Type B pancreatic cell (in vitro differentiated cells): ENCODE data around the gene NUP98. TPM values are rescaled to one million over a fixed set of nuclear protein-coding genes. Genes with fewer than 3 reads are reported as not detected.
A peak's percentile ranks its signal among the peaks of the same experiment; 100 is the strongest.
"Not testable (repeated sequence)": the region's sequence is repeated elsewhere in the genome, so short reads cannot be mapped to it uniquely, and the experiment has no call there.

ENCODE experiments used
- DNase-seq: peaks from one replicate; pipeline ENCODE4 v3.0.0; 2021; ENCODE audit warnings: mixed read lengths; ENCODE audit not compliant: unreplicated experiment; ENCODE audit errors: extremely low spot score
- H3K27ac Mint-ChIP-seq: 2 replicates; pipeline ENCODE4 v1.8.0; 2021; ENCODE audit warnings: mild to moderate bottlenecking, mixed read lengths
- H3K27me3 Mint-ChIP-seq: 2 replicates; pipeline ENCODE4 v1.8.0; 2021; ENCODE audit warnings: mixed read lengths
- H3K36me3 Mint-ChIP-seq: 2 replicates; pipeline ENCODE4 v1.8.0; 2021; ENCODE audit warnings: mixed read lengths
- H3K4me1 Mint-ChIP-seq: one replicate; pipeline ENCODE4 v1.8.0; 2021; ENCODE audit warnings: mixed read lengths; ENCODE audit not compliant: unreplicated experiment
- H3K4me3 Mint-ChIP-seq: 2 replicates; pipeline ENCODE4 v1.8.0; 2021; ENCODE audit warnings: mild to moderate bottlenecking, mixed read lengths
- H3K9me3 Mint-ChIP-seq: 2 replicates; pipeline ENCODE4 v1.8.0; 2021; ENCODE audit warnings: mixed read lengths
- CTCF ChIP-seq: fragments of 200-600 bp; sonication (generic); conservative IDR thresholded peaks from 2 replicates; pipeline ENCODE4 v1.5.0; 2021; ENCODE audit warnings: antibody characterized with exemption, mild to moderate bottlenecking
- total RNA-seq: library from RNA; stranded (reverse); gene quantifications from 2 replicates; pipeline ENCODE4 v1.2.1, GENCODE V29; 2021; ENCODE audit warnings: low replicate concordance

The NUP98 gene
- total RNA-seq, 1 donor from 2014 or later, result 74.6 TPM

GRCh38 chr11:3645552-3645951, 151.8 kb downstream of the NUP98 start:
- Mint-ChIP-seq H3K4me1 (peaks cover 9% of the 10 kb centered on the region), H3K36me3 (no peaks in the 10 kb centered on the region), H3K27me3 (peaks cover 29% of the 10 kb centered on the region), H3K9me3 (no peaks in the 10 kb centered on the region), H3K4me3 (no peak overlapping the region), H3K27ac (no peak overlapping the region)
- DNase-seq, result no peak
- no peak for TF ChIP-seq CTCF

GRCh38 chr11:3644817-3645235, 152.5 kb downstream of the NUP98 start, which contains the start of gene ART1:
Gene ART1 (plus strand): TSS chr11:3645128. CDS start chr11:3659214, 14,086 bp downstream.
- no peak within 1 kb of the TSS for H3K27ac Mint-ChIP-seq
- DNase-seq, result no peak
- TF ChIP-seq CTCF, result no peak
- no peaks in the 10 kb centered on the region for H3K36me3 Mint-ChIP-seq
- no peaks in the 10 kb centered on the region for H3K9me3 Mint-ChIP-seq
- H3K27me3 Mint-ChIP-seq, result peaks cover 22% of the 10 kb centered on the region
- peaks cover 9% of the 10 kb centered on the region for H3K4me1 Mint-ChIP-seq
- H3K4me3 Mint-ChIP-seq, result peak within 1 kb of the TSS; percentile 54

GRCh38 chr11:3643102-3643546, 154.2 kb downstream of the NUP98 start:
- not testable (repeated sequence) for H3K27ac Mint-ChIP-seq, H3K9me3 Mint-ChIP-seq, H3K4me1 Mint-ChIP-seq, DNase-seq, H3K36me3 Mint-ChIP-seq
- Mint-ChIP-seq H3K4me3 (peak overlapping the region; percentile 94), H3K27me3 (peaks cover 12% of the 10 kb centered on the region)

- Mint-ChIP-seq H3K36me3 (peaks cover 3% of the 10 kb centered on the region), H3K9me3 (peaks cover 4% of the 10 kb centered on the region), H3K27ac (peak overlapping the region; percentile 77), H3K4me1 (no peaks in the 10 kb centered on the region), H3K4me3 (peak overlapping the region; percentile 94), H3K27me3 (peaks cover 10% of the 10 kb centered on the region)
- DNase-seq, result peak; percentile 89
- no peak for TF ChIP-seq CTCF
These were observed 155.0 kb downstream of the NUP98 start for GRCh38 chr11:3642071-3642951.

GRCh38 chr11:3641701-3642070, 155.7 kb downstream of the NUP98 start, which contains the start of gene ART5:
Gene ART5 (minus strand): TSS chr11:3641992. CDS start chr11:3641862, 130 bp downstream.
- no peak for DNase-seq
- Mint-ChIP-seq H3K4me3 (peak within 1 kb of the TSS; percentile 94), H3K36me3 (peaks cover 3% of the 10 kb centered on the region), H3K27me3 (peaks cover 8% of the 10 kb centered on the region), H3K9me3 (peaks cover 4% of the 10 kb centered on the region), H3K27ac (peak within 1 kb of the TSS; percentile 77), H3K4me1 (no peaks in the 10 kb centered on the region)
- TF ChIP-seq CTCF, result no peak

- TF ChIP-seq CTCF, result no peak
- DNase-seq, result no peak
- Mint-ChIP-seq H3K27me3 (peaks cover 8% of the 10 kb centered on the region), H3K27ac (no peak overlapping the region), H3K36me3 (peaks cover 3% of the 10 kb centered on the region), H3K4me1 (no peaks in the 10 kb centered on the region), H3K9me3 (peaks cover 4% of the 10 kb centered on the region), H3K4me3 (peak overlapping the region; percentile 84)
These were observed 156.2 kb downstream of the NUP98 start for GRCh38 chr11:3641191-3641590.
